ENCODE measurements around the gene ARID4B. TPM values are rescaled to one million over a fixed set of nuclear protein-coding genes. Genes with fewer than 3 reads are reported as not detected.

ARID4B gene
- total RNA-seq, 1 experiment from 2014 or later = 34.2 TPM

GRCh38 chr1:235329139-235329902, 1.3 kb upstream of the ARID4B start:
- Histone ChIP-seq H3K4me3 (ENCODE audit: low read depth, low read length) (peak overlapping the region; percentile 55), H3K9me3 (no peaks in the 10 kb centered on the region), H3K27me3 (replicated peaks; ENCODE audit: control insufficient read depth, insufficient read depth, low read length) (no peaks in the 10 kb centered on the region), H3K36me3 (ENCODE audit: control insufficient read depth, insufficient read depth, low read length) (no peaks in the 10 kb centered on the region), H3K4me1 (peaks cover 17% of the 10 kb centered on the region)
- Mint-ChIP-seq H3K27me3 (ENCODE audit: insufficient read depth, unreplicated experiment) (no peaks in the 10 kb centered on the region), H3K4me1 (ENCODE audit: low read depth, unreplicated experiment) (peaks cover 24% of the 10 kb centered on the region), H3K9me3 (ENCODE audit: unreplicated experiment) (no peaks in the 10 kb centered on the region), H3K27ac (ENCODE audit: unreplicated experiment) (no peak overlapping the region), H3K4me3 (ENCODE audit: unreplicated experiment) (no peak overlapping the region), H3K36me3 (ENCODE audit: insufficient read depth, unreplicated experiment) (peaks cover 19% of the 10 kb centered on the region)
- peak; percentile 39 to 57 for DNase-seq
- CTCF ChIA-PET = interaction anchor here (0.6 to 1.8 kb wide), 3 partner anchors 86 to 88 kb away, joined by 3 to 5 read pairs (median 4); no protein-coding TSS in a partner anchor
- intact Hi-C loops (cut with micrococcal nuclease; ENCODE audit: unreplicated experiment) = loop anchor here (2.0 kb wide), 2 partner anchors 169 to 201 kb away; partner anchors contain the start of genes RBM34 and TOMM20
- TF ChIP-seq CTCF (IDR thresholded peaks at IDR 0.05; ENCODE audit: insufficient read depth in 1 of 2, low read depth in 1 of 2, low read length in 1 of 2, severe bottlenecking in 1 of 2, unreplicated experiment in 1 of 2) = no peak
- BruUV-seq (replicated peaks) = no TSS peak
- POLR2A ChIA-PET = interaction anchor here (0.6 to 2.9 kb wide), 6 partner anchors 33 to 119 kb away, joined by 3 to 19 read pairs (median 4); partner anchors contain the start of gene TBCE

GRCh38 chr1:235328271-235329138, 526 bp upstream of the ARID4B start, which contains the start of gene GGPS1:
TSS of gene GGPS1 (plus strand) at chr1:235328570. CDS start at chr1:235335265, 6,695 bp downstream.
- H3K27ac Mint-ChIP-seq (ENCODE audit: unreplicated experiment) = no peak within 1 kb of the TSS
- POLR2A ChIA-PET = interaction anchor here (0.6 to 1.9 kb wide), 8 partner anchors 32 to 383 kb away, joined by 3 to 14 read pairs (median 6); partner anchors contain the start of gene TBCE

More at GRCh38 chr1:235328271-235329138, 526 bp upstream of the ARID4B start, which contains the start of gene GGPS1:
- no peaks in the 10 kb centered on the region for H3K27me3 ChIP-seq (replicated peaks; ENCODE audit: control insufficient read depth, insufficient read depth, low read length)
- H3K4me3 Mint-ChIP-seq (ENCODE audit: unreplicated experiment) = no peak within 1 kb of the TSS
- no peaks in the 10 kb centered on the region for H3K9me3 Mint-ChIP-seq (ENCODE audit: unreplicated experiment)
- H3K27me3 Mint-ChIP-seq (ENCODE audit: insufficient read depth, unreplicated experiment) = no peaks in the 10 kb centered on the region
- no peaks in the 10 kb centered on the region for H3K9me3 ChIP-seq
- peaks cover 17% of the 10 kb centered on the region for H3K4me1 ChIP-seq
- intact Hi-C loops (cut with micrococcal nuclease; ENCODE audit: unreplicated experiment) = loop anchor here (1.0 to 2.0 kb wide), 7 partner anchors 32 to 200 kb away; partner anchors contain the start of genes B3GALNT2, RBM34, TBCE and TOMM20
- H3K4me1 Mint-ChIP-seq (ENCODE audit: low read depth, unreplicated experiment) = peaks cover 24% of the 10 kb centered on the region
- no peaks in the 10 kb centered on the region for H3K36me3 ChIP-seq (ENCODE audit: control insufficient read depth, insufficient read depth, low read length)
- peak; percentile 96 to 98 for DNase-seq
- peak within 1 kb of the TSS; percentile 95 for H3K4me3 ChIP-seq (ENCODE audit: low read depth, low read length)
- TF ChIP-seq CTCF (IDR thresholded peaks at IDR 0.05; ENCODE audit: insufficient read depth in 1 of 2, low read depth in 1 of 2, low read length in 1 of 2, severe bottlenecking in 1 of 2, unreplicated experiment in 1 of 2) = no peak
- CTCF ChIA-PET = interaction anchor here (0.6 to 1.8 kb wide), 6 partner anchors 39 to 517 kb away, joined by 3 to 10 read pairs (median 4); partner anchors contain the start of gene TBCE
- BruUV-seq (replicated peaks) = TSS peak; percentile 58
- peaks cover 23% of the 10 kb centered on the region for H3K36me3 Mint-ChIP-seq (ENCODE audit: insufficient read depth, unreplicated experiment)
